NCI-H510A treated with DMSO at 0.1 percent for 48 hours (cell line): ENCODE measurements around the gene TSTD1.
"Not testable (repeated sequence)": the region's sequence is repeated elsewhere in the genome, so short reads cannot be mapped to it uniquely, and the experiment has no call there.

Experiments used
- DNase-seq: peaks from one replicate; lab custom pipeline; 2025; lab: John Stamatoyannopoulos, UW

TSTD1 gene

DNA sequence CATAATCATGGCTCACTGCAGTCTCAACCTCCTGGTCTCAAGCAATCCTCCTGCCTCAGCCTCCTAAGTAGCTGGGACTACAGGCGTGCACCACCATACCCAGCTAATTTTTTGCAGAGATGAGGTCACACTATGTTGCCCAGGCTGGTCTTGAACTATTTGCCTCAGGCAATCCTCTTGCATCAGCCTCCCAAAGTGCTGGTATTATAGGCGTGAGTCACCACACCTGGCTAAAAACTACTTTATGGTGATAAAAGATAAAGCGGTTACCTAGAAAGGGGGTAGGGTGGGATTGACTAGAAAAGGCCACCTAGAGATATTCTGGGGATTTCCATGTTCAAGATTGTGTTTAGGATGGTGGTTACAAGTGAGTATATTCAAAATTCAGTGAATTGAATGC is 5.0 kb downstream of the TSTD1 start:
- DNase-seq = no peak

GRCh38 chr1:161032409-161032808 is 6.4 kb downstream of the TSTD1 start:
- no peak for DNase-seq

GRCh38 chr1:161031874-161032273 is 6.9 kb downstream of the TSTD1 start:
- no peak for DNase-seq

DNA sequence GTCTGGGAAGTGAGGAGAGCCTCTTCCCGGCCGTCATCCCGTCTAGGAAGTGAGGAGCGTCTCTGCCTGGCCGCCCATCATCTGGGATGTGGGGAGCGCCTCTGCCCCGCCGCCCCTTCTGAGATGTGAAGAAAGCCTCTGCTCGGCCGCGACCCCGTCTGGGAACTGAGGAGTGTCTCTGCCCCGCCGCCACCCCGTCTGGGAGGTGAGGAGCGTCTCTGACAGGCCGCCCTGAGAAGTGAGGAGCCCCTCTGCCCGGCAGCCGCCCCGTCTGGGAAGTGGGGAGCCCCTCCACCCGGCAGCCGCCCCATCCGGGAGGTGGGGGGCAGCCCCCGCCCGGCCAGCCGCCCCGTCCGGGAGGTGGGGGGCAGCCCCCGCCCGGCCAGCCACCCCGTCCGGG is 9.3 kb downstream of the TSTD1 start:
- DNase-seq = not testable (repeated sequence)

DNA sequence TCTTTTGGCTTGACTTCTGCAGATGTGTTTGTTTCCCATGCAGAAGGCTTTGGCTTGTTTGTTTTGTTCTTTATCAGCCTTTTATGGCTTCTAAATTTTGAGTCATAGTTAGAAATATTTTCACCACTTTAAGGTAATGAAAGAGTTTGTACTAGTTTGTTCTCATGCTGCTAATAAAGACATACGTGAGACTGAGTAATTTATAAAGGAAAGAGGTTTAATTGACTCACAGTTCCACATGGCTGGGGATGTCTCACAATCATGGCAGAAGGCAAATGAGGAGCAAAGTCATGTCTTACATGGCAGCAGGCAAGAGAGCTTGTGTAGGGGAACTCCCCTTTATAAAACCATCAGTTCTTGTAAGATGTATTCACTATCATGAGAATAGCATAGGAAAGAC is 11.8 kb downstream of the TSTD1 start:
- not testable (repeated sequence) for DNase-seq

GRCh38 chr1:161022432-161022831 is 16.3 kb downstream of the TSTD1 start:
- not testable (repeated sequence) for DNase-seq

DNA sequence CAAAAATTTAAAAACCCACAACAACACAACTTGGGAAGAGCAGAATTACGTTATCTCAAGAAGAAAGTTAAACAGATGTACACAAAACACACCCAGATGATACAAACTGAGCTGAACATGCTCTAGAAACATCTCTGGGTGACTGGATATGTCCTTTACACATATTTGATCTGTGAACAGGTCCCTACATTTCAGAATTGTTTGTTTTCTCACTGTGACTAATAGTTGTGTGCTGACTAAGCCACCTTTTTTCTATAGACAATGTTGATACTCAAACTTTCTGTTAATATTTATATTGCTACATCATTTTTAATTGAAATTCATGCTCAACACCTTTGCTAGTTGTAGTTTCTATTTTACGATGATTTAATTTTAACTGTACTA is 16.8 kb downstream of the TSTD1 start:
- no peak for DNase-seq

DNA sequence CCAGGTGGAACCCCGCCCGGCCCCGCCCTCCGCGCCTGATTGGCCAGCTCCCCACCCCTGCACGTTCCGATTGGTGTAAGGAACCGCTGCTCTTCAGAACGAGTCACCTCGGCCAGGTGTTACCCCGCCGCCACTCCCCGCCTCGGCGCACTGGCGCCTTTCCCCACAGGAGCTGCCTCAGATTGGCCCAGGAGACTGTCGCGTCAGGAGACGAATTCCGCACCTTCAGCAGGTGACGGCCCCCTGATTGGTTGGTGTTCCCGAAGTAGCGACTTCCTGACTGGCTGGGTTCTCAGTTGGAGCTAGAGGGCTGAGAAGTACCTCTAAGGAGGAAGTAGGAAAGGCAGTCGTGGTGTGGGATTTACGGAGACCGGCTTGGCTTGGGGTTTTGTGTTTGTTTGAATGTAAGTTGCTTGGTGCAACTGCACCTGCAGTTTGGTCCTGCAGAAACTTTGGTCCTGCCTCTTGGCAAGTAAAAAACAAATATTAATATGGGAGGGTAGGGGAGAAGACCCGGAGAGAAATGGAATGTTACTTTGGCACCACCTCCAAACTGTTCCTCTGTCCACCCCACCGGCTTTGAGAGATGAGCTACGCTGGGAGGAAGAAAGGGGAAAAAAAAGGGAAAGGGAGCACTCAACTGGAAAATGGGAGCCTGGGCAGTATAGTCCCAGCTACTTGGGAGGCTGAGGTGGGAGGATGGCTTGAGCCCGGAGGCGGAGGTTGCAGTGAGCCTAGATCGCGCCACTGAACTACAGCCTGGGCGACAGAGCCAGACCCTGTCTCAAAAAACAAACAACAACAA is 17.4 kb downstream of the TSTD1 start:
- DNase-seq = peak; percentile 97

DNA sequence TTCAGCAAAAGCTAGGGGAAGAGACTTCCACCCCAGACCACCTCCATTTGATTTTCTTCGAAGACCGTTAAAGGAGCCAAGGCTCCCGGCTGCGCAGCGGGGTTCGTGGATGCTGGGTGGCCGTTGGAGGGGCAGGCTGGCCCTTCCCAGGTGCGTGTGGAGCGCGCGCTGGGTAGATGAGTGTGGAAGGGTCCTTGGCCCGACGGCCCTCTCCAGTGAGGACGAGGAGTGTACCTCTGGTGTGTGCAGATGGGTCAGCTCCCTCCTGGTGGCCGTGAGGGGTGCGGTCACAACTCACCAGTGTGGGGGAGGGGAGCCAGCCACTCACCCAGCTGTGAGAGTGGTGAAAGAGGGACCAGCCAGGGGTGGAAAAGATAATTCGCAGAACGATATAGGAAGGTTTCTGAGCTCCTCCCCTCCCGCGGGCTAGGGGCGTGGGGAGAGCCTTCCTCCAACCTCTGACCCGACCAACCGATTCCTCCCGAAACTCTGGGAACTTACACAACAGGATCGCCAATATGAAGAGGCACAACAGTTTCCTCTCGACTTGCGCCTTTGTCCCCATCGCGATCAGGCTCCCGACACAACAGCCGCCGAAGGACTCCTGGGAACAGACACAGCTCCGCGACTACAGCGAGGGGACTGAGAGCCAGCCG is 18.1 kb downstream of the TSTD1 start, which contains the start of gene F11R:
F11R (minus strand) TSS at position 644 of the 656 bp plus-strand sequence; CDS start at position 565, 79 bp downstream.
- DNase-seq = peak; percentile 78

- DNase-seq = peak; percentile 35
These were observed 18.8 kb downstream of the TSTD1 start for GRCh38 chr1:161019751-161020495.

DNA sequence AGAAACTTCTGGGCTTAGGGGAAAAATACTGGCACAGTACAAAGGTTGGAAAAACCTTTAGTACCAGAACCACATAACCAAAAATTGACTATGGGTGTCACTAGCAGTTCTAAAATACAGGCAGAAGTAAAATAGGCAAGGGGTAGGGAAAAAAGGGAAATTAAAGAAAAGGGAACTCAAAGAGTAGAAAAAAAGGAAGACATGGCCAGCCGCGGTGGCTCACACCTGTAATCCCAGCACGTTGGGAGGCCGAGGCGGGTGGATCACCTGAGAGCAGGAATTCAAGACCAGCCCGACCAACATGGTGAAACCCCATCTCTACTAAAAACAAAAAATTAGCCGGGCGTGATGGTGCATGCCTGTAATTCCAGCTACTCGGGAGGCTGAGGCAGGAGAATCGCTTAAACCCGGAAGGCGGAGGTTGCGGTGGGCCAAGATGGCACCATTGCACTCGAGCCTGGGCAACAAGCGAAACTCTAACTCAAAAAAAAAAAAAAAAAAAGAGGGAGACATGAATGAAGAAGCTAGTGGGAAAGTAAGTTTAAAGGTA is 19.6 kb downstream of the TSTD1 start:
- DNase-seq = not testable (repeated sequence)

GRCh38 chr1:161018631-161018930 is 20.2 kb downstream of the TSTD1 start:
- no peak for DNase-seq

- no peak for DNase-seq
These were observed 20.8 kb downstream of the TSTD1 start for GRCh38 chr1:161017756-161018630.

GRCh38 chr1:161017181-161017580 is 21.6 kb downstream of the TSTD1 start:
- not testable (repeated sequence) for DNase-seq

DNA sequence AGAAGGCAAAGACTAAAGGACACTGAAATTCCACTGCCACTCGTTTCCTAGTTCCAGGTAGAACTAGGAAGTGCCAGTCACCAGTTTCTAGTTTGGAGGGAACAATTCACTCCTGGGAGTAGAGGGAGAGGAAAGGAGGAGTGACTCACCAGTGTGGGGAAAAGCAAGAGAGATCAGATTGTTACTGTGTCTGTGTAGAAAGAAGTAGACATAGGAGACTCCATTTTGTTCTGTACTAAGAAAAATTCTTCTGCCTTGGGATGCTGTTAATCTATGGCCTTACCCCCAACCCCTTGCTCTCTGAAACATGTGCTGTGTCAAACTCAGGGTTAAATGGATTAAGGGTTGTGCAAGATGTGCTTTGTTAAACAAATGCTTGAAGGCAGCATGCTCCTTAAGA is 22.1 kb downstream of the TSTD1 start:
- not testable (repeated sequence) for DNase-seq

- DNase-seq = peak; percentile 66
These were observed 25.1 kb downstream of the TSTD1 start for GRCh38 chr1:161013488-161014230.

DNA sequence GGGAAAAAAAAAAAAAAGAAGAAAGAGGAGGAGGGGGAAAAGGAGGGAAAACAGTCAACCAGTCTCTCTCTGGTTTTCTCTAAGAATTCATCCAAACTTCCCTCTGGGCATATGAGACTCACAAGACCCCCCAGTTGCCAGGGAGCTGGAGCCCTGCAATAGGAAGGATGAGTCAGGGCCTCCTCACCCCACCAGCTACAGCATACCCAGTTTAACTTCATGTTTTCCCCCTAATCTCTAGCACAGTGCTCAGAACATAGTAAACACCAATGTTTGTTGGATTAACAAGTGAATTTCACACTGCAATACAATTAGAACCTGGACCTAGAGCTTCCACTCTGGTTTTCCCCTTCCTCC is 25.7 kb downstream of the TSTD1 start:
- no peak for DNase-seq

GRCh38 chr1:161012420-161012819 is 26.3 kb downstream of the TSTD1 start:
- DNase-seq = no peak

- DNase-seq = no peak
These were observed 29.1 kb downstream of the TSTD1 start for GRCh38 chr1:161009602-161010211.

DNA sequence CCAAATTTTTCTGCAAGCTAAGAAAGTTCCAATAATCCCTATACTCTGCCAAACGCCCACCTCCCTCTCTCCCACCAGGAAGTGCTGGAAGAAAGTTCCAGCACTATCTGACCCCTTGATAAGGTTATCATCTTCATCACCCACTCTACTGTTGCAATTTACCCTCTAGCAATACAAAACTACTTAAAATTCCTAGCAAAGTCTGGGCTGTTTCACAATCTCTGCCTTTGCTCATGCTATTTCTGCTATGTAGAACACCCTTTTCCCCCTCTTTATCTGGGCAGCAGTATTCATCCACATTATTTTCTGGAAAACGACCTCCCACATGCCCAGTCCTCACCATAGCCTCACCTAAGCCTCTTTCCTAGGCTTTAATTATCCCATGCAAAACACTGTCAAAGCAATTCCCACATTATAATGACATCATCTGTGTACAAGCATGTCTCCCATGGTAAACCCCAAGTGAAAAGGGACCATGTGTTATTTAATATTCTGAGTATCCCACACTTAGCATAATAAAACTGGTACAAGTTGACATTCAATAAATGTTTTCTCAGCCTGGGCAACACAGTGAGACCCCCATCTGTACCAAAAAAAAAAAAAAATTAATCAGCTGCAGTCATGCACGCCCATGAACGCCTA is 29.8 kb downstream of the TSTD1 start:
- no peak for DNase-seq
